Activated gamma-delta T cell treated with Interleukin-2 at 50 U/mL for 16 hours (primary cell): ENCODE results near the gene EEFSEC.

Experiments
- DNase-seq: peaks from one replicate; pipeline ENCODE4 v3.0.0-alpha.2; 2020

EEFSEC gene

DNA sequence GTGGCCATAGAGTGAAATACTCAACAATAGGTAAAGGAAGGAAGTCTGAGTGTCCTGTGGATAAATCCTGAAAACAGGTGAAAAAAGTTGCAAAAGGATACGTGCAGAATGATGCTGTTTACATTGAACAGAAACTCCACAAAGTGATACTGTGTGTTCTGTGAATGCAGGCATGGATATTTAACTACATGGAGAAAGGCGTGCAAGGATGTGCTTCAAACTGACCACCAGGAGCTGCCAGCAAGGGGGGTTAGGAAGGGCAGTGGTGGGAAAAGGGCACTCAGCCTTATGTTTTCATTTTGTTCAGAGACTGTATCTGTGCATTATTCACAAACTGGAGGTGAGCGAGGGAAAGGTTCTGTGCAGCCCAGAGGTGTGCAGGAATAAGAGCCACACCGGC lies 266.0 kb downstream of the EEFSEC start:
- no peak for DNase-seq

- DNase-seq, result no peak
Observed at GRCh38 chr3:128420289-128420688, 267.0 kb downstream of the EEFSEC start.

GRCh38 chr3:128420720-128421438 lies 267.6 kb downstream of the EEFSEC start:
- DNase-seq, result no peak

DNA sequence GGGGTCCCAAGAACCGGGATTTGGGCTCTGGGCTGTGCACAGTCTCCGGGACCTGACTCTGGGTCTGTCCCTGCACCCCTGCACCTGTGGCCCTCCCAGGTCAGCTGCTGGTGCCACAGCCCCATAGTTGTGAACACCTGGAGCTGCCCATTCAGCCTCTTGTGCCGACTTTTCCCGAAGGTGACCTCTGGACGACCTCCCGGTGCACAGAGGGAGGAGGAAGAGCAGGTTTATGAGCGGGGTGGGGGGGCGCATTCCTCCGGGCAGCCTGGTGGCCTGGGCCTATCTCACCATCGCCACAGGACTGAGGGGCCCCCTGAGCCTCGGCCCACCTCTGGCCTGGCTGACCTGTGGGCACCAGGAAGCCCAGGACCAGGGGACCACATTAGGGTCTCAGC lies 268.2 kb downstream of the EEFSEC start:
- DNase-seq, result no peak

- DNase-seq, result no peak
Observed at GRCh38 chr3:128421966-128422365, 268.7 kb downstream of the EEFSEC start.

GRCh38 chr3:128422762-128423524 lies 269.7 kb downstream of the EEFSEC start:
- DNase-seq, result no peak

GRCh38 chr3:128423525-128424147 lies 270.4 kb downstream of the EEFSEC start:
- DNase-seq, result no peak

GRCh38 chr3:128424508-128425069 lies 271.3 kb downstream of the EEFSEC start:
- no peak for DNase-seq

DNA sequence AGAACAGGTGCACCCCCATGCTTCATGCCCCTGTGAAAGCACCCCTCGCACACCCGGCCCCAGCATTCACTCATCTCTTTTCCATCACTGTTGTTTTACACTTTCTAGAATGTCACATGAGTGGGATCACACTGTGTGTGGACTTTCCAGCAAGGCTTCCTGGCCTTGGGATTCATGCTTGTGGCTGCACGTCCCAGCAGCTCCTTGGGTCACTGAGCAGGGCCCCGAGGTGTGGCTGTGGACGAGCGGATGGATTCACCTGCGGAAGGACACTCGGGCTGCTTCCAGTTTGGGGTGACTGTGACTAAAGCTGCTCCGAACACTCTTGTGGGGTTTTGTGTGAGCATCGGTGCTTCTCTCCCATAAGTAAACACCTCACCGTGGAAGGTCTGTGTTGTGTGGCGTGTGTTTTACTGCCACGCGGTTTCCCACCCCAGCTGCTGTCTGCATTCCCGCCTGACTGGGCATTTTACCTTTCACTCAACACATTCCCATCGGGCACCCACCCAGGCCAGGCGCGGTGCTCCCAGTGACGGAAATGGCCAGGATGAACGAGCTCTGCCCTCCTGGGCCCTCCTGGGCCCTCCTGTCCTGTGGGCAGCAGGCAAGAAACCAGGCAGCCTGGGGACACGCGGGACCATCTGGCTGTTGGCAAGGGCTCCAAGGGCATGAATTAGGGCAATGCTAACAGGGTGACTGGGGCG lies 272.0 kb downstream of the EEFSEC start:
- no peak for DNase-seq

GRCh38 chr3:128425846-128426127 lies 272.5 kb downstream of the EEFSEC start:
- DNase-seq, result no peak

DNA sequence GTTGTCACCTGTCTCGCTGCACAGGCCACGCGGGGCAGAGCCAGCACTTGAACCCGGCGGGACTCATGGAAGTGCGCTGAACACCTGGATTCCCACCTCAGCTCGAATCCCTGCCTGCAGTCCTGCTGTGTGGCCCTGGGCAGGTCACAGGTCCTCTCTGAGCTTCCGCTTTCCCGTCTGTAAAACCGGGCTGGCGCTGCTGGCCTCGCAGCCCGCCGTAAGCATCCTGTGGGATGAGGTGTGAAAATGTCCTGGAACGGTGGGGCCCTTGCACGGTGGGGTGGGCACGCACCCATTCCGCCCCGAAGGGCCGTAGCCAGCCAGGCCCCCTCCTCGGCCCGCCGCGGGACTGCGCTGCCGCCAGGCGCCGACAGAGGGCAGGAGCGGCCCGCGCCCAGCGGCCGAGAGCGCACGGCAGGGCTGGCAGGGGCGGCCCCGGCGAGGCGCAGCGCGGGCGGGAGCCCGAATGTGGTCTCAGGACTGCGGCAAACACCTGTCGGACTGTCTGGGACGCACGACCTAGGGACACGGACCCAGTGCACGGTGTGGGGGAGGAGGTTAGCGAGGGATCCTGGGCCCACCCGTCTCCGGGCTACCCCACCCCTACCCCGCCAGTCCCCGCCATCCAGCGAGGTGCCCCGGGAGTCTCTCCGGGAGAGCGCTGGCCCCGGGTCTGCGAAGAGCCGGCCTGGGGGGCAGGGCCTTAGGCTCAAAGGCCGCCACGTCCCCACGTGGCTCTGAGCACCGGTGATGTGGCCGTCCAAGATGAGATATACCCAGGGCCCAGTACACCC lies 273.0 kb downstream of the EEFSEC start:
- DNase-seq, result peak; percentile 42

- DNase-seq, result no peak
Observed at GRCh38 chr3:128427175-128427857, 274.0 kb downstream of the EEFSEC start.

GRCh38 chr3:128427872-128428822 lies 274.9 kb downstream of the EEFSEC start:
- no peak for DNase-seq

- DNase-seq, result no peak
Observed at GRCh38 chr3:128429275-128429674, 276.0 kb downstream of the EEFSEC start.

- DNase-seq, result no peak
Observed at GRCh38 chr3:128429751-128430150, 276.5 kb downstream of the EEFSEC start.

GRCh38 chr3:128430301-128430700 lies 277.0 kb downstream of the EEFSEC start:
- DNase-seq, result no peak

DNA sequence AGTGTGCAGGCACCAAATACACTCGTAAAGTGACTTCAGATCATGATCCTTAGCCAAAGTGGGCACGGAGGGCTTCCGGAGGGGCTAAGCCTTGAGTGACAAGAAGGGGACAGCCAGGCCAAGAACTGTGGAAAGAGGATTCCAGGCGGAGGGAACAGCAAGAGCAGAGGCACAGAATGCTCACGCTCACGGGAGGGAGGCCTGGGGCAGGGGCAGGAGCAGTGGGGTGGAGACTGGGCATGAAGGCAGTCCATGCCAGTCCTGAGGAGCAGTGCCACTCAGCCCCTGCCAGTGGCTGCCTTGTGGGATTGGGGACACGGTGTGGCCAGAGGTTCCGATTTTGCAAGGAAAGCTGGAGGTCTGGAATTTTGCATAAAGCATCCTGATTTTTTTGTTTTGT lies 277.4 kb downstream of the EEFSEC start:
- no peak for DNase-seq

GRCh38 chr3:128431803-128432300 lies 278.6 kb downstream of the EEFSEC start:
- DNase-seq, result no peak

DNA sequence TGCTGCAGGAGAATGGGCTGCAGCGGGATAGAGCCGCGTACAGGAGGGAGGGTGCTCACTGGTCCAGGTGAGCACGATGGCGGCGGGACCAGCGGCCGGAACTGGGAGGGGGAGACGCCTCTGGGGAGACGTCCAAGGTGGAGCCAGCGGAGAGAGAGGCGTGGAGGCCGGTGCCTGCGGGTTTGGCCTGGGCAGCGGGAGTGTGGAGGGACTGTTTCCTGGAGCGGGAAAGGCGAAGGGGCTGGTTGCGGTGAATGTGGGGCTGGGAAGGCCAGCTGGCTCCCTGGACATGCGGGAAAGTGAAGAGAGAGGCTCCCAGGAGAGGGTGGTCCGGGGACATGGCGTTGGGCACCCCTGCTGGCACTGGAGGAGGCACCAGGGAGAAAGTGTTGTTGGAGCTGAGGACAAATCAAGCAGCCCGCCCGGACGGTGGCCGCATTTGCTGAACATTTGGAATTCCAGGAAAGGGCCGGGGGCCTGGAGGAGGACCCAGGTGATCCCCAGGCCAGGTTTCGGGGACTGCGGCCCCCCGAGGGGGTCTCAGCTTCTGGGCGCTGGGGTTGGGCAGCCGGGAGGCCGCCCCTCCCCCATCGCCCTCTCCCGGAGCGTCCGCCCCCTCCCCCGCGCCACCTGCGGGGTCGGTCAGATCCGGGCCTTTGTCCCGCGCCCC lies 279.2 kb downstream of the EEFSEC start:
- no peak for DNase-seq
